ENCODE results near the gene LRRC25. TPM values are rescaled to one million over a fixed set of nuclear protein-coding genes. Genes with fewer than 3 reads are reported as not detected.
A peak's percentile ranks its signal among the peaks of the same experiment; 100 is the strongest.

The LRRC25 gene
- total and polyA plus RNA-seq, 10 of the 15 experiments (the other 5 are each of a cell fraction or from before 2014, with no cell fraction given) = 0.38 to 2.9 (median 1.2) TPM

DNA sequence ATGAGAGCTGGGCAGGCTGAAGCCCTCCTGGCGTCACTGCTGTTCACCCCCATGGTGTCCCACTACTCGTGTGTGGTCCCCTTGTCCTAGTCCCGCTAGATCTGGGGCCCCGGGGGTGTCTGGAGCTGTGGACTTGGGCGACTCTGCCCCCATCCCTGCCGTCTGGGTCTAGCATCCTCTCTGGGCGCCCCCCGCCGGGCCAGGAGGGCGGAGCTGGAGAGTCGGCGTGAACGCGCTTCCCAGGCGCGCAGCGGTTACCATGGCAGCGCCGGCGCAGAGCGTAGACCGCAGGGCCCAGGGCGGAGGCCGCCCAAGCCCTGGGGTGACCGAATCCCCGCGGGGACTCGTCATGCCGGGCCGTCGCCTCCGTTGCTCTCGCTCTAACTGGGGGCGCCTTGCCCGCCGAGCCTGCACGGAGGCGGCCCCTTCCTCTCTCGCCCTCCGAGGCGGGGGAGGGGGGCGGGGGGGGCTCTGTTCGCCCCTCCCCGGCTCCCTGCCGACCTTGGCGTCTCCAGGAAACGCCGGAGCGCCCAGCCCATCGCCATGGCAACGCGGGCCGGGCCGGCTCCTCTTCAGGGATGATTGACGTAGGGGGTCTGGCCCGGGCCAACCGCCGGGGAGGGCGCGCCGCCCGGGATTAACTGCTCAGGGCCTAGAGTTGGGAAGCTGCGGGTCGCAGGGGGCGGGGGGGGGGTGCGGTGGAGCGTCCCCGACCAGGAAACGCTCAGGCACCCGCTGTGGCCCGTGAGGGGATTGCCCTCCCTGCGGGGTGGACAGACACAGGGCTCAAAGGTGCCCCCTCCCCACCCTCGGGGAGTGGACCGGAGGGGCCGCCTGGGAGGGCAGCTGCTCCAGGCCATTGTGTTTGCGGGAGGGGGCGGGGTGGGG lies 31.6 kb upstream of the LRRC25 start (continued):
- TF ChIP-seq, protein P1, sequence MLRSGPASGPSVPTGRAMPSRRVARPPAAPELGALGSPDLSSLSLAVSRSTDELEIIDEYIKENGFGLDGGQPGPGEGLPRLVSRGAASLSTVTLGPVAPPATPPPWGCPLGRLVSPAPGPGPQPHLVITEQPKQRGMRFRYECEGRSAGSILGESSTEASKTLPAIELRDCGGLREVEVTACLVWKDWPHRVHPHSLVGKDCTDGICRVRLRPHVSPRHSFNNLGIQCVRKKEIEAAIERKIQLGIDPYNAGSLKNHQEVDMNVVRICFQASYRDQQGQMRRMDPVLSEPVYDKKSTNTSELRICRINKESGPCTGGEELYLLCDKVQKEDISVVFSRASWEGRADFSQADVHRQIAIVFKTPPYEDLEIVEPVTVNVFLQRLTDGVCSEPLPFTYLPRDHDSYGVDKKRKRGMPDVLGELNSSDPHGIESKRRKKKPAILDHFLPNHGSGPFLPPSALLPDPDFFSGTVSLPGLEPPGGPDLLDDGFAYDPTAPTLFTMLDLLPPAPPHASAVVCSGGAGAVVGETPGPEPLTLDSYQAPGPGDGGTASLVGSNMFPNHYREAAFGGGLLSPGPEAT (IDR thresholded peaks at IDR 0.05; ENCODE audit: low read depth) = no peak
- TF ChIP-seq ZNF384 (IDR thresholded peaks at IDR 0.05; ENCODE audit: borderline replicate concordance, low read depth, low read length) (no peak), TAF1 (IDR thresholded peaks at IDR 0.05; ENCODE audit: borderline replicate concordance, low read depth, low read length) (no peak), CBX3 (IDR thresholded peaks at IDR 0.05; ENCODE audit: borderline replicate concordance, low read depth) (no peak), HDGF (IDR thresholded peaks at IDR 0.05) (peak; percentile 23; the same call in 1 of the 2 replicates), IKZF2 (IDR thresholded peaks at IDR 0.05) (no peak; a peak in 1 of 4 replicates), BCL11A (IDR thresholded peaks at IDR 0.05; ENCODE audit: low read depth, low read length) (no peak), RAD51 (IDR thresholded peaks at IDR 0.05) (no peak), CHD4 (IDR thresholded peaks at IDR 0.05) (no peak), DPF2 (IDR thresholded peaks at IDR 0.05) (peak; percentile 69), PML (IDR thresholded peaks at IDR 0.05; ENCODE audit: low read length) (no peak), MTA3 (IDR thresholded peaks at IDR 0.05; ENCODE audit: borderline replicate concordance, low read length) (no peak), CHD2 (IDR thresholded peaks at IDR 0.05; ENCODE audit: borderline replicate concordance, low read depth, low read length) (no peak), ZNF622 (IDR thresholded peaks at IDR 0.05) (no peak), HCFC1 (IDR thresholded peaks at IDR 0.05; ENCODE audit: low read length) (no peak), NFIC (IDR thresholded peaks at IDR 0.05; ENCODE audit: low read depth, low read length) (no peak), SIX5 (IDR thresholded peaks at IDR 0.05; ENCODE audit: low read depth, low read length, severe bottlenecking) (no peak), KLF5 (IDR thresholded peaks at IDR 0.05; ENCODE audit: partially characterized antibody) (no peak), SUPT20H (IDR thresholded peaks at IDR 0.05; ENCODE audit: borderline replicate concordance, control insufficient read depth, low read depth, low read length) (no peak), MEF2B (IDR thresholded peaks at IDR 0.05; ENCODE audit: partially characterized antibody, poor library complexity, severe bottlenecking) (peak; percentile 77), EGR1 (IDR thresholded peaks at IDR 0.05; ENCODE audit: borderline replicate concordance in 1 of 2, low read depth in 2 of 2, low read length in 2 of 2) (peak in 1 of 2 experiments; percentile 36; a peak in 1 of 3 replicates), CHD1 (IDR thresholded peaks at IDR 0.05; ENCODE audit: low read depth, low read length) (no peak), JUND (IDR thresholded peaks at IDR 0.05; ENCODE audit: low read depth, low read length) (no peak)
- TF ChIP-seq, protein P2, sequence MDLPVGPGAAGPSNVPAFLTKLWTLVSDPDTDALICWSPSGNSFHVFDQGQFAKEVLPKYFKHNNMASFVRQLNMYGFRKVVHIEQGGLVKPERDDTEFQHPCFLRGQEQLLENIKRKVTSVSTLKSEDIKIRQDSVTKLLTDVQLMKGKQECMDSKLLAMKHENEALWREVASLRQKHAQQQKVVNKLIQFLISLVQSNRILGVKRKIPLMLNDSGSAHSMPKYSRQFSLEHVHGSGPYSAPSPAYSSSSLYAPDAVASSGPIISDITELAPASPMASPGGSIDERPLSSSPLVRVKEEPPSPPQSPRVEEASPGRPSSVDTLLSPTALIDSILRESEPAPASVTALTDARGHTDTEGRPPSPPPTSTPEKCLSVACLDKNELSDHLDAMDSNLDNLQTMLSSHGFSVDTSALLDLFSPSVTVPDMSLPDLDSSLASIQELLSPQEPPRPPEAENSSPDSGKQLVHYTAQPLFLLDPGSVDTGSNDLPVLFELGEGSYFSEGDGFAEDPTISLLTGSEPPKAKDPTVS (IDR thresholded peaks at IDR 0.05; ENCODE audit: low read depth, low read length) = no peak
- TF ChIP-seq, protein P3, sequence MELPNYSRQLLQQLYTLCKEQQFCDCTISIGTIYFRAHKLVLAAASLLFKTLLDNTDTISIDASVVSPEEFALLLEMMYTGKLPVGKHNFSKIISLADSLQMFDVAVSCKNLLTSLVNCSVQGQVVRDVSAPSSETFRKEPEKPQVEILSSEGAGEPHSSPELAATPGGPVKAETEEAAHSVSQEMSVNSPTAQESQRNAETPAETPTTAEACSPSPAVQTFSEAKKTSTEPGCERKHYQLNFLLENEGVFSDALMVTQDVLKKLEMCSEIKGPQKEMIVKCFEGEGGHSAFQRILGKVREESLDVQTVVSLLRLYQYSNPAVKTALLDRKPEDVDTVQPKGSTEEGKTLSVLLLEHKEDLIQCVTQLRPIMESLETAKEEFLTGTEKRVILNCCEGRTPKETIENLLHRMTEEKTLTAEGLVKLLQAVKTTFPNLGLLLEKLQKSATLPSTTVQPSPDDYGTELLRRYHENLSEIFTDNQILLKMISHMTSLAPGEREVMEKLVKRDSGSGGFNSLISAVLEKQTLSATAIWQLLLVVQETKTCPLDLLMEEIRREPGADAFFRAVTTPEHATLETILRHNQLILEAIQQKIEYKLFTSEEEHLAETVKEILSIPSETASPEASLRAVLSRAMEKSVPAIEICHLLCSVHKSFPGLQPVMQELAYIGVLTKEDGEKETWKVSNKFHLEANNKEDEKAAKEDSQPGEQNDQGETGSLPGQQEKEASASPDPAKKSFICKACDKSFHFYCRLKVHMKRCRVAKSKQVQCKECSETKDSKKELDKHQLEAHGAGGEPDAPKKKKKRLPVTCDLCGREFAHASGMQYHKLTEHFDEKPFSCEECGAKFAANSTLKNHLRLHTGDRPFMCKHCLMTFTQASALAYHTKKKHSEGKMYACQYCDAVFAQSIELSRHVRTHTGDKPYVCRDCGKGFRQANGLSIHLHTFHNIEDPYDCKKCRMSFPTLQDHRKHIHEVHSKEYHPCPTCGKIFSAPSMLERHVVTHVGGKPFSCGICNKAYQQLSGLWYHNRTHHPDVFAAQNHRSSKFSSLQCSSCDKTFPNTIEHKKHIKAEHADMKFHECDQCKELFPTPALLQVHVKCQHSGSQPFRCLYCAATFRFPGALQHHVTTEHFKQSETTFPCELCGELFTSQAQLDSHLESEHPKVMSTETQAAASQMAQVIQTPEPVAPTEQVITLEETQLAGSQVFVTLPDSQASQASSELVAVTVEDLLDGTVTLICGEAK (IDR thresholded peaks at IDR 0.05; ENCODE audit: borderline replicate concordance) = no peak
